HEK293 (cell line): Measurements from ENCODE around the gene RAB9A.
A peak's percentile ranks its signal among the peaks of the same experiment; 100 is the strongest.

Experiments
- CTCF ChIA-PET: fragments of 350-600 bp; formaldehyde crosslinking; extraction: SDS; loops from one replicate; lab custom pipeline; 2021; ENCODE audit warnings: antibody characterized with exemption; lab: Yijun Ruan, JAX
- POLR2A ChIA-PET: fragments of 300-600 bp; formaldehyde crosslinking; extraction: SDS; loops from one replicate; lab custom pipeline; 2020; ENCODE audit warnings: antibody characterized with exemption, inconsistent platforms; lab: Yijun Ruan, JAX
- H3K27ac ChIP-seq: fragments of 200-500 bp; sonication (Bioruptor generic); 2 replicates; pipeline ENCODE4 v1.5.1; 2014; ENCODE audit warnings: low read depth, low read length, control low read depth, inconsistent platforms; ENCODE audit errors: extremely low read depth
- H3K36me3 ChIP-seq, 2 experiments: fragments of 200-500 bp in 1 of 2; sonication (Bioruptor generic) in 1 of 2; 1 replicate in 1 of 2; 2 replicates in 1 of 2; pipeline ENCODE4 v1.5.1; 2014 to 2017; ENCODE audit warnings: inconsistent platforms in 2 of 2, low read length in 2 of 2; ENCODE audit not compliant: control insufficient read depth in 2 of 2, insufficient read depth in 1 of 2
- H3K4me1 ChIP-seq: fragments of 200-500 bp; sonication (Bioruptor generic); 2 replicates; pipeline ENCODE4 v1.5.1; 2014; ENCODE audit warnings: mild to moderate bottlenecking, low read length, inconsistent platforms; ENCODE audit not compliant: control insufficient read depth, insufficient read depth
- H3K4me3 ChIP-seq: 2 replicates; pipeline ENCODE4 v1.5.1; 2011; ENCODE audit warnings: low read depth, mild to moderate bottlenecking, control low read depth, low read length, moderate library complexity
- H3K9me3 ChIP-seq: fragments of 200-500 bp; sonication (Bioruptor generic); 2 replicates; pipeline ENCODE4 v1.5.1; 2014; ENCODE audit warnings: low read depth, low read length, inconsistent platforms; ENCODE audit not compliant: control insufficient read depth, insufficient read depth
- GLI2 ChIP-seq: fragments of 450-650 bp; formaldehyde crosslinking; IDR thresholded peaks from 2 replicates; pipeline ENCODE4; 2017; ENCODE audit warnings: missing biosample characterization, missing genetic modification characterization, low read depth, borderline replicate concordance
- HOXA7 ChIP-seq: sonication (generic); formaldehyde crosslinking; IDR thresholded peaks from 2 replicates; pipeline ENCODE4 v1.8.1; 2022; ENCODE audit warnings: missing genetic modification reagents, borderline replicate concordance
- HOXC10 ChIP-seq: sonication (generic); formaldehyde crosslinking; IDR thresholded peaks from 2 replicates; pipeline ENCODE4 v1.8.1; 2023; ENCODE audit warnings: mild to moderate bottlenecking, missing genetic modification reagents
- HOXD13 ChIP-seq: sonication (generic); formaldehyde crosslinking; IDR thresholded peaks from 2 replicates; pipeline ENCODE4 v1.8.0; 2022; ENCODE audit warnings: missing genetic modification reagents, borderline replicate concordance
- KLF1 ChIP-seq: fragments of 450-650 bp; formaldehyde crosslinking; IDR thresholded peaks from 2 replicates; pipeline ENCODE4 v1.5.1; 2016; ENCODE audit warnings: missing biosample characterization, missing genetic modification characterization
- KLF16 ChIP-seq: fragments of 450-650 bp; formaldehyde crosslinking; IDR thresholded peaks from 2 replicates; pipeline ENCODE4 v1.5.1; 2017; ENCODE audit warnings: missing biosample characterization, missing genetic modification characterization
- KLF9 ChIP-seq: fragments of 450-650 bp; formaldehyde crosslinking; IDR thresholded peaks from 2 replicates; pipeline ENCODE4 v1.5.1; 2016; ENCODE audit warnings: missing biosample characterization, missing genetic modification characterization, low read depth
- SCRT1 ChIP-seq: fragments of 450-650 bp; formaldehyde crosslinking; IDR thresholded peaks from 2 replicates; pipeline ENCODE4 v1.5.1; 2016; ENCODE audit warnings: missing biosample characterization, missing genetic modification characterization, borderline replicate concordance
- ZFP37 ChIP-seq: fragments of 450-650 bp; formaldehyde crosslinking; IDR thresholded peaks from 2 replicates; pipeline ENCODE4 v1.5.1; 2016; ENCODE audit warnings: missing biosample characterization, missing genetic modification characterization
- ZNF174 ChIP-seq: fragments of 450-650 bp; formaldehyde crosslinking; IDR thresholded peaks from 2 replicates; pipeline ENCODE4 v1.5.0; 2017; ENCODE audit warnings: missing biosample characterization, mild to moderate bottlenecking, missing genetic modification characterization
- ZNF184 ChIP-seq: fragments of 450-650 bp; IDR thresholded peaks from 2 replicates; pipeline ENCODE4 v1.5.1; 2018; ENCODE audit warnings: missing biosample characterization, mild to moderate bottlenecking, missing genetic modification characterization
- ZNF23 ChIP-seq: fragments of 450-650 bp; formaldehyde crosslinking; IDR thresholded peaks from 2 replicates; pipeline ENCODE4 v1.5.1; 2016; ENCODE audit warnings: missing biosample characterization, missing genetic modification characterization, borderline replicate concordance
- ZNF248 ChIP-seq: fragments of 450-650 bp; formaldehyde crosslinking; IDR thresholded peaks from 2 replicates; pipeline ENCODE4 v1.5.1; 2017; ENCODE audit warnings: missing biosample characterization, missing genetic modification characterization
- ZNF335 ChIP-seq: fragments of 450-650 bp; formaldehyde crosslinking; conservative IDR thresholded peaks from 2 replicates; pipeline ENCODE4 v1.5.1; 2016; ENCODE audit warnings: missing biosample characterization, missing genetic modification characterization
- ZNF341 ChIP-seq: fragments of 450-650 bp; formaldehyde crosslinking; IDR thresholded peaks from 2 replicates; pipeline ENCODE4; 2016; ENCODE audit warnings: low read depth, missing biosample characterization, missing genetic modification characterization
- ZNF426 ChIP-seq: fragments of 450-650 bp; formaldehyde crosslinking; IDR thresholded peaks from 2 replicates; pipeline ENCODE4 v1.5.1; 2017; ENCODE audit warnings: missing biosample characterization, missing genetic modification characterization, mild to moderate bottlenecking, inconsistent platforms, moderate library complexity
- ZNF529 ChIP-seq: fragments of 450-650 bp; formaldehyde crosslinking; IDR thresholded peaks from 2 replicates; pipeline ENCODE4 v1.5.1; 2017; ENCODE audit warnings: missing genetic modification characterization, missing biosample characterization; ENCODE audit not compliant: insufficient replicate concordance
- ZNF558 ChIP-seq: fragments of 450-650 bp; formaldehyde crosslinking; IDR thresholded peaks from 2 replicates; pipeline ENCODE4 v1.5.1; 2016; ENCODE audit warnings: missing biosample characterization, missing genetic modification characterization
- ZNF561 ChIP-seq: fragments of 450-650 bp; IDR thresholded peaks from 2 replicates; pipeline ENCODE4 v1.5.1; 2018; ENCODE audit warnings: missing biosample characterization, missing genetic modification characterization, borderline replicate concordance
- ZNF596 ChIP-seq: fragments of 450-650 bp; IDR thresholded peaks from 2 replicates; pipeline ENCODE4 v1.5.0; 2018; ENCODE audit warnings: missing biosample characterization, mild to moderate bottlenecking, missing genetic modification characterization, moderate library complexity
- ZNF600 ChIP-seq: fragments of 450-650 bp; formaldehyde crosslinking; IDR thresholded peaks from 2 replicates; pipeline ENCODE4 v1.5.1; 2016; ENCODE audit warnings: missing biosample characterization, missing genetic modification characterization
- TF ChIP-seq, protein P1 (sequence below): fragments of 450-650 bp; formaldehyde crosslinking; IDR thresholded peaks from 2 replicates; pipeline ENCODE4 v1.5.1; 2016; ENCODE audit warnings: missing biosample characterization, missing genetic modification characterization
- TF ChIP-seq, protein P2 (sequence below): fragments of 450-650 bp; formaldehyde crosslinking; IDR thresholded peaks from 2 replicates; pipeline ENCODE4 v1.5.1; 2016; ENCODE audit warnings: missing biosample characterization, missing genetic modification characterization
- TF ChIP-seq, protein P3 (sequence below): fragments of 450-650 bp; formaldehyde crosslinking; IDR thresholded peaks from 2 replicates; pipeline ENCODE4 v1.5.1; 2017; ENCODE audit warnings: missing biosample characterization, missing genetic modification characterization
- TF ChIP-seq, protein P4 (sequence below): fragments of 450-650 bp; formaldehyde crosslinking; IDR thresholded peaks from 2 replicates; pipeline ENCODE4 v1.5.1; 2016; ENCODE audit warnings: missing biosample characterization, missing genetic modification characterization, low read depth
- TF ChIP-seq, protein P5 (sequence below): fragments of 450-650 bp; formaldehyde crosslinking; IDR thresholded peaks from 2 replicates; pipeline ENCODE4 v1.5.1; 2016; ENCODE audit warnings: missing biosample characterization, missing genetic modification characterization

The RAB9A gene

DNA sequence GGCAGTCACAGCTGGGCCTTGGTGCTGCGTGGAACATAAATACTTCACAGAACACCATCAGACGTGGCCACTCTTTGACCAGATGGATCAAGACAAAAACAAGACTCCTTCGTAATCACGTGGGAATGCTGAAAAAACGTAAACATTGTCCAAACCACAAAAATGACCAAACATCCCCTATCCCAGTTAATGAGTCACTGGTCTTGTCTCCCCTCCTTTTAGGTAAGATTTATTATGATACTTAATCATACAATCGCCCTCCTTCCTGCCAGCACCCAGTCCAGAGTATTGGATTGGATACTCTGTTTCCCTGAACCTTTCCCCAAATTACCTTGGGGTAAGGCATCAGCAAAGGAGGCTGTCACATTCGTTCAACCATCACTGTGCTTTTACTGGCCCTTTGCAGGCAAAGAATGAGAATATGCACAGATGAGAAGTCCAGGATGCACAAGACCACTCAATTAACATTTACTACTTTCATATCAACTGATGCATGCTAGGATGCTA, 36.6 kb upstream of the RAB9A start (continued):
- TF ChIP-seq ZNF596 (tag by site-specific recombination) = no peak
- TF ChIP-seq, protein P1, sequence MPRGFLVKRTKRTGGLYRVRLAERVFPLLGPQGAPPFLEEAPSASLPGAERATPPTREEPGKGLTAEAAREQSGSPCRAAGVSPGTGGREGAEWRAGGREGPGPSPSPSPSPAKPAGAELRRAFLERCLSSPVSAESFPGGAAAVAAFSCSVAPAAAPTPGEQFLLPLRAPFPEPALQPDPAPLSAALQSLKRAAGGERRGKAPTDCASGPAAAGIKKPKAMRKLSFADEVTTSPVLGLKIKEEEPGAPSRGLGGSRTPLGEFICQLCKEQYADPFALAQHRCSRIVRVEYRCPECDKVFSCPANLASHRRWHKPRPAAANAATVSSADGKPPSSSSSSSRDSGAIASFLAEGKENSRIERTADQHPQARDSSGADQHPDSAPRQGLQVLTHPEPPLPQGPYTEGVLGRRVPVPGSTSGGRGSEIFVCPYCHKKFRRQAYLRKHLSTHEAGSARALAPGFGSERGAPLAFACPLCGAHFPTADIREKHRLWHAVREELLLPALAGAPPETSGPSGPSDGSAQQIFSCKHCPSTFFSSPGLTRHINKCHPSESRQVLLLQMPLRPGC (tag by site-specific recombination) = peak; percentile 89
- TF ChIP-seq ZNF529 (tag by site-specific recombination) = no peak
- no peak for TF ChIP-seq ZNF174 (tag by site-specific recombination)
- no peak for TF ChIP-seq ZNF561 (tag by site-specific recombination)
- TF ChIP-seq ZNF248 (tag by site-specific recombination) = no peak
- TF ChIP-seq, protein P2, sequence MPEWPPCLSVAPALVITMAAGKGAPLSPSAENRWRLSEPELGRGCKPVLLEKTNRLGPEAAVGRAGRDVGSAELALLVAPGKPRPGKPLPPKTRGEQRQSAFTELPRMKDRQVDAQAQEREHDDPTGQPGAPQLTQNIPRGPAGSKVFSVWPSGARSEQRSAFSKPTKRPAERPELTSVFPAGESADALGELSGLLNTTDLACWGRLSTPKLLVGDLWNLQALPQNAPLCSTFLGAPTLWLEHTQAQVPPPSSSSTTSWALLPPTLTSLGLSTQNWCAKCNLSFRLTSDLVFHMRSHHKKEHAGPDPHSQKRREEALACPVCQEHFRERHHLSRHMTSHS (tag by site-specific recombination) = peak; percentile 68; the same call in 1 of the 2 replicates
- TF ChIP-seq ZFP37 (tag by site-specific recombination) = 0 out of 2 replicates have a peak, but pooled peaks have one; percentile 25
- peak; percentile 92; the same call in 1 of the 2 replicates for TF ChIP-seq HOXC10 (CRISPR knock-in tag)
- TF ChIP-seq ZNF23 (tag by site-specific recombination) = no peak
- no peak; the same call in 1 of the 2 replicates for TF ChIP-seq ZNF335
- no peak for TF ChIP-seq ZNF558 (tag by site-specific recombination)
- no peak for TF ChIP-seq KLF9 (tag by site-specific recombination)
- TF ChIP-seq, all 188 proteins: peak for 40

DNA sequence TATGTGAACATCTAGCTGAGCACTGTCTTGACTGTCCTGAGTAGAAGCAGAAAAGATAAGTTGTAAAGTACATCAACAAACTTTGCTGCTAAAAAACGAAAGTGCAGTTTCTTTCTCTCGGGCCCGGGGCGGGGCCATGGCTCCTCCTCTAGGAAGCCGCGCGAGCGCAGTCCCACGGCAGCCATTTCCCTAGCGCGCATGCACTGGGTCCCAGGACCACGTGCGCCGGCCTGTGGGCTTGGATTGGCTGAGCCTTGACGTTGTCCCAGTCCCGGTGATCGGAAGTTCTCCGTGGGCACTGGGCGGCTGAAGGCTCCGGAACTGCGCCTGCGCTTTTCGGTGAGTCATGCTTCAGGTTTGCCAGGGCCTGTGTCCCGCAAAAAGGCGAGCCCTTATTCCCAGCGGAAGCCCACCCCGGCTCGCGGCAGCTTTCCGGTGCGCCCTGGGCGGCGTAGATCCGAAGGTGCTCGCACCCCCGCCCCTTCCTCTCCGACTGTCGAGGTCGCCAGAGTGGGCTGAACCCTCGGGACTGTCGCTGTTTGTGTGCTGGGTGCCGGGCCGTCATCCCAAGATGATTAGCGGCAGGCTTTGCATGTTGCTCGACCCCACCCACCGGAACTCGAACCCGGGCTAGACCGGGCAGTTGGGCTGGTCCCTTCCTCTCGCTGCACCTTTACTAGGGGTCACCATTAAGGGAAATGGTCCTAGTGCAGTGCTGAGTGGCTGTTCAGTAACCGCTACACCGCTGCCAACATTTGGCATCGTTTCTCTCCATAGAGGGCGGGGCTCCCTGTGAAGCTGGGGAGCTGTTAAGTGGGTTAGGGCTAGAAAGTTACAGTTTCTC, 35.9 kb upstream of the RAB9A start, which contains the start of gene TCEANC:
TSS of gene TCEANC (plus strand) at position 292 of the 844 bp plus-strand sequence. CDS start 9,368 bp downstream, outside the sequence.
- H3K27ac ChIP-seq = peak within 1 kb of the TSS; percentile 99
- POLR2A ChIA-PET = interaction anchor here (1.0 to 1.6 kb wide), 7 partner anchors 9 to 84 kb away, joined by 3 to 13 read pairs (median 6); partner anchors contain the start of genes OFD1, RAB9A and TRAPPC2
- TF ChIP-seq ZNF184 (no peak), HOXA7 (CRISPR knock-in tag) (no peak), ZNF426 (tag by site-specific recombination) (no peak), KLF1 (peak; percentile 89), KLF16 (tag by site-specific recombination) (no peak), HOXD13 (no peak), GLI2 (tag by site-specific recombination) (no peak), SCRT1 (tag by site-specific recombination) (no peak), ZNF341 (tag by site-specific recombination) (peak; percentile 92), ZNF600 (tag by site-specific recombination) (peak; percentile 93)
- TF ChIP-seq, protein P3, sequence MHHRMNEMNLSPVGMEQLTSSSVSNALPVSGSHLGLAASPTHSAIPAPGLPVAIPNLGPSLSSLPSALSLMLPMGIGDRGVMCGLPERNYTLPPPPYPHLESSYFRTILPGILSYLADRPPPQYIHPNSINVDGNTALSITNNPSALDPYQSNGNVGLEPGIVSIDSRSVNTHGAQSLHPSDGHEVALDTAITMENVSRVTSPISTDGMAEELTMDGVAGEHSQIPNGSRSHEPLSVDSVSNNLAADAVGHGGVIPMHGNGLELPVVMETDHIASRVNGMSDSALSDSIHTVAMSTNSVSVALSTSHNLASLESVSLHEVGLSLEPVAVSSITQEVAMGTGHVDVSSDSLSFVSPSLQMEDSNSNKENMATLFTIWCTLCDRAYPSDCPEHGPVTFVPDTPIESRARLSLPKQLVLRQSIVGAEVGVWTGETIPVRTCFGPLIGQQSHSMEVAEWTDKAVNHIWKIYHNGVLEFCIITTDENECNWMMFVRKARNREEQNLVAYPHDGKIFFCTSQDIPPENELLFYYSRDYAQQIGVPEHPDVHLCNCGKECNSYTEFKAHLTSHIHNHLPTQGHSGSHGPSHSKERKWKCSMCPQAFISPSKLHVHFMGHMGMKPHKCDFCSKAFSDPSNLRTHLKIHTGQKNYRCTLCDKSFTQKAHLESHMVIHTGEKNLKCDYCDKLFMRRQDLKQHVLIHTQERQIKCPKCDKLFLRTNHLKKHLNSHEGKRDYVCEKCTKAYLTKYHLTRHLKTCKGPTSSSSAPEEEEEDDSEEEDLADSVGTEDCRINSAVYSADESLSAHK (tag by site-specific recombination) = peak; percentile 68
- TF ChIP-seq, protein P4, sequence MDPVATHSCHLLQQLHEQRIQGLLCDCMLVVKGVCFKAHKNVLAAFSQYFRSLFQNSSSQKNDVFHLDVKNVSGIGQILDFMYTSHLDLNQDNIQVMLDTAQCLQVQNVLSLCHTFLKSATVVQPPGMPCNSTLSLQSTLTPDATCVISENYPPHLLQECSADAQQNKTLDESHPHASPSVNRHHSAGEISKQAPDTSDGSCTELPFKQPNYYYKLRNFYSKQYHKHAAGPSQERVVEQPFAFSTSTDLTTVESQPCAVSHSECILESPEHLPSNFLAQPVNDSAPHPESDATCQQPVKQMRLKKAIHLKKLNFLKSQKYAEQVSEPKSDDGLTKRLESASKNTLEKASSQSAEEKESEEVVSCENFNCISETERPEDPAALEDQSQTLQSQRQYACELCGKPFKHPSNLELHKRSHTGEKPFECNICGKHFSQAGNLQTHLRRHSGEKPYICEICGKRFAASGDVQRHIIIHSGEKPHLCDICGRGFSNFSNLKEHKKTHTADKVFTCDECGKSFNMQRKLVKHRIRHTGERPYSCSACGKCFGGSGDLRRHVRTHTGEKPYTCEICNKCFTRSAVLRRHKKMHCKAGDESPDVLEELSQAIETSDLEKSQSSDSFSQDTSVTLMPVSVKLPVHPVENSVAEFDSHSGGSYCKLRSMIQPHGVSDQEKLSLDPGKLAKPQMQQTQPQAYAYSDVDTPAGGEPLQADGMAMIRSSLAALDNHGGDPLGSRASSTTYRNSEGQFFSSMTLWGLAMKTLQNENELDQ = no peak
- TF ChIP-seq, protein P5, sequence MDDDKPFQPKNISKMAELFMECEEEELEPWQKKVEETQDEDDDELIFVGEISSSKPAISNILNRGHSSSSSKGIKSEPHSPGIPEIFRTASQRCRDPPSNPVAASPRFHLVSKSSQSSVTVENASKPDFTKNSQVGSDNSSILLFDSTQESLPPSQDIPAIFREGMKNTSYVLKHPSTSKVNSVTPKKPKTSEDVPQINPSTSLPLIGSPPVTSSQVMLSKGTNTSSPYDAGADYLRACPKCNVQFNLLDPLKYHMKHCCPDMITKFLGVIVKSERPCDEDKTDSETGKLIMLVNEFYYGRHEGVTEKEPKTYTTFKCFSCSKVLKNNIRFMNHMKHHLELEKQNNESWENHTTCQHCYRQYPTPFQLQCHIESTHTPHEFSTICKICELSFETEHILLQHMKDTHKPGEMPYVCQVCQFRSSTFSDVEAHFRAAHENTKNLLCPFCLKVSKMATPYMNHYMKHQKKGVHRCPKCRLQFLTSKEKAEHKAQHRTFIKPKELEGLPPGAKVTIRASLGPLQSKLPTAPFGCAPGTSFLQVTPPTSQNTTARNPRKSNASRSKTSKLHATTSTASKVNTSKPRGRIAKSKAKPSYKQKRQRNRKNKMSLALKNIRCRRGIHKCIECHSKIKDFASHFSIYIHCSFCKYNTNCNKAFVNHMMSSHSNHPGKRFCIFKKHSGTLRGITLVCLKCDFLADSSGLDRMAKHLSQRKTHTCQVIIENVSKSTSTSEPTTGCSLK = no peak

More for the DNA sequence above, 35.9 kb upstream of the RAB9A start, which contains the start of gene TCEANC:
- Histone ChIP-seq H3K4me1 (peaks cover 7% of the 10 kb centered on the region), H3K36me3 (peaks cover 0 to 4% of the 10 kb centered on the region in 2 experiments; a peak in 1 of 3 replicates), H3K4me3 (peak within 1 kb of the TSS; percentile 51), H3K9me3 (no peaks in the 10 kb centered on the region)
- CTCF ChIA-PET = interaction anchor here (0.7 to 1.6 kb wide), 4 partner anchors 97 to 666 kb away, joined by 3 to 5 read pairs (median 3); no protein-coding TSS in a partner anchor
